GF-D8 (cell line): Measurements from ENCODE around the gene PPP1R14B.

Experiments
- DNase-seq: peaks from one replicate; lab custom pipeline; 2025; lab: John Stamatoyannopoulos, UW

PPP1R14B gene

DNA sequence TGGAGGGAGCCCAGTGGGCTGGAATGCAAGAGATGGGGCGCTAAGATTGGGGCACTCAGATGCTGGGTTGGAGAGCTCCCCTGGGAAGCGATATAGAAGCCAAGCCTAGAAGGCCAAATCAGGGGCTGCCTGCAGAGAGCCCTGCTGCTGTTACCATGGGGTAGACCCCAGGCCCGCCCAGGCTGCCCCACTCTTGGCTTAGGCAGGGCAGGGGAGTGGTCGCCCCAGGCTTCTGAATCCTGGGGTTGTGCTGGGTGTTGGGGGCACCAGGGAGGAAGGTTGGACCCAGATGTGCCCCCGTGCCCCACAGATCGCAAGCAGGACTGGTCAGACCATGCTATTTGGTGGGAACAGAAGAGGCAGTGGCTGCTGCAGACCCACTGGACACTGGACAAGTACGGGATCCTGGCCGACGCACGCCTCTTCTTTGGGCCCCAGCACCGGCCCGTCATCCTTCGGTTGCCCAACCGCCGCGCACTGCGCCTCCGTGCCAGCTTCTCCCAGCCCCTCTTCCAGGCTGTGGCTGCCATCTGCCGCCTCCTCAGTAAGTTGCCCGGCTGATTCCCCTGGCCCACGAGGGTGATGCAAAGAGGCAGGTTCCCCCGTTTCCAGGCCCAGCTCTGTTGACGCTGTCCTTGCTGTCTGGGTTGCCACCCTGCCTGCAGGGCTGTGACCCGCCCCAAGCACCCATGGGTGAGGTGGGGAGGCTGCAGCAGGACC lies 36.3 kb downstream of the PPP1R14B start:
- DNase-seq, result no peak

- DNase-seq, result no peak
Observed at GRCh38 chr11:64209563-64209843, 37.2 kb downstream of the PPP1R14B start.

DNA sequence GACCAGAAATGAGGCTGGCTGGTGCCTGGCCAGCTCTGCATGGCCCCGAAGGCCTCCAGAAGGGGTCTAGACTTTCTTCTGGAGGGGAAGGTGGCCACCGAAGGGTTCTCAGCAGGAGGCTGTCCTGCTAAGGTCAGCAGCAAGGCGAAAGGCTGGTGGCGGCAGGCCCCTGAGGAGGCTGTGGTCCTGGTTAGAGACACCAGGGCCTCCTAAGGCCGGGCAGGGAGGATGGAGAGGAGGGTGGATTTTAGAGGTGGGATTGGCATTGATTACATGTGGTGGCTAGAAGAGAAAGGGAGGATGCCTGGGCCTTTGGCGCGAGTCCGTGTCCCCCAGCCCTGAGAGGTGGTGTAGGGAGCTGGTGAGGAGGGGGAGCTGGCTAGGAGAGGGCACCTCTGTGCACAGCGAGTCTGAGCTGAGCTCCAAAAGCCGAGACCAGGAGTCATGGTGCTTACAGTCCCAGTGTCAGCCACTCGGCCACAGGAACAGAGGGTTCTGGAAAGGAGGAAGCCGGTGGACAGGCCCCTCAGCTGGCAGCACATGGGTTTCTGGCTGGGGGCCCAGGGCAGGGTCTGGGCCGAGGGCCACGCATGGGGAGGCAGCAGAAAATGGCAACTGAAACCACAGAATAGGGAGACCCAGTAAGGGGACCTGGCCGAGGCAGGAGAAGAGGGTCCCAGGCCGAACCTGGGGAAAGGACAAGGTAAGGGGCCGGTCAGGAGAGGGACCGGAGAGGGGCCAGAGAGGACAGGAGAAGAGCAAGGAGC lies 37.8 kb downstream of the PPP1R14B start:
- no peak for DNase-seq

- DNase-seq, result no peak
Observed at GRCh38 chr11:64208086-64208795, 38.5 kb downstream of the PPP1R14B start.

- DNase-seq, result peak; percentile 85
Observed at GRCh38 chr11:64207256-64208085, 39.3 kb downstream of the PPP1R14B start.

GRCh38 chr11:64206457-64207255 lies 40.1 kb downstream of the PPP1R14B start, which contains the start of gene FERMT3:
TSS of gene FERMT3 (plus strand) at chr11:64206721. CDS start at chr11:64207365, 644 bp downstream.
- DNase-seq, result peak; percentile 95

- peak; percentile 89 for DNase-seq
Observed at GRCh38 chr11:64204464-64204989, 42.2 kb downstream of the PPP1R14B start.

DNA sequence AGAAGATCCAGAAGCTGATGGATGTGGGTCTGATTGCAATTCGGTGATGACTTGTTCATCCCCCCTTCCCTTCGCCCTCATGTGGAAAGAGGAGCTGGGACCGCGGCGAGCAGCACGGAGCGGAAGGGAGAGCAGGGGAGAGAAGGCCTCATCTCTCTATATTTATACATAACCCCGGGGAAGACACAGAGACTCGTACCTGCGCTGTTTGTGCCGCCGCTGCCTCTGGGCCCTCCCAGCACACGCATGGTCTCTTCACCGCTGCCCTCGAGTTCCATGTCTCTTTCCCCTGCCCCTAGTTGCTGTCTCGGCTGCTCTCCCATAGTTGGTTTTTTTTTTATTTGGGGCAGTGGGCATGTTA lies 42.7 kb downstream of the PPP1R14B start:
- DNase-seq, result no peak

- DNase-seq, result no peak
Observed at GRCh38 chr11:64203421-64204079, 43.2 kb downstream of the PPP1R14B start.

GRCh38 chr11:64202992-64203391 lies 43.8 kb downstream of the PPP1R14B start:
- no peak for DNase-seq

DNA sequence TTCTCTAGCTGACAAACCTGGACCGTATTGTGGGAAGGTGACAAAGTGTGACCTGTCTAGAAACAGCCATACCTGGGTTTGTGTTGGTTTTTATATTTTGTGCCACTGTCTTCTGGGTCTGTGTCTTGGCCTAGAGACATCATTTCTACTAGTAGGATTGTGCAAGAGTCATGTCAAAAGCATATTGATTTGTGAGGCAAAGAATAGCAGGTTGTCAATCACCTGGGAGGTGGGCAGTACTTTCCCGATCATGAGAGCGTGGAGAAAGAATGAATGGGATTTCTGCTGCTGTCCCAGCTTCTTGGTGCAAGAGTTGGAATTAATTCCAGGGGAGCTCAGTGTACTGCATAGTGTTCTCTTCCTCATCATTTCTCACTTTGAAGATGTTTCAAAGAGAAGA lies 45.2 kb downstream of the PPP1R14B start:
- no peak for DNase-seq

- DNase-seq, result no peak
Observed at GRCh38 chr11:64198511-64198910, 48.2 kb downstream of the PPP1R14B start.

- DNase-seq, result no peak
Observed at GRCh38 chr11:64196626-64197025, 50.1 kb downstream of the PPP1R14B start.
